ENCODE results near the gene CRIM1.

The CRIM1 gene

GRCh38 chr2:36455788-36456187 is 100.2 kb downstream of the CRIM1 start:
- no peak for DNase-seq (ENCODE audit: low read depth, low spot score)

GRCh38 chr2:36456227-36457175 is 100.9 kb downstream of the CRIM1 start:
- DNase-seq (ENCODE audit: low read depth, low spot score), result no peak

- DNase-seq (ENCODE audit: low read depth, low spot score), result no peak
Measured at GRCh38 chr2:36458106-36458505, 102.5 kb downstream of the CRIM1 start.

GRCh38 chr2:36459725-36460137 is 104.2 kb downstream of the CRIM1 start:
- no peak for DNase-seq (ENCODE audit: low read depth, low spot score)

GRCh38 chr2:36461039-36461681 is 105.6 kb downstream of the CRIM1 start:
- DNase-seq (ENCODE audit: low read depth, low spot score), result no peak

- DNase-seq (ENCODE audit: low read depth, low spot score), result no peak
Measured at GRCh38 chr2:36462311-36462935, 106.8 kb downstream of the CRIM1 start.

- no peak for DNase-seq (ENCODE audit: low read depth, low spot score)
Measured at GRCh38 chr2:36463365-36463764, 107.8 kb downstream of the CRIM1 start.

- no peak for DNase-seq (ENCODE audit: low read depth, low spot score)
Measured at GRCh38 chr2:36464006-36464721, 108.6 kb downstream of the CRIM1 start.

GRCh38 chr2:36466135-36466534 is 110.6 kb downstream of the CRIM1 start:
- DNase-seq (ENCODE audit: low read depth, low spot score), result no peak

- no peak for DNase-seq (ENCODE audit: low read depth, low spot score)
Measured at GRCh38 chr2:36468463-36469105, 113.0 kb downstream of the CRIM1 start.

GRCh38 chr2:36469106-36469477 is 113.5 kb downstream of the CRIM1 start:
- DNase-seq (ENCODE audit: low read depth, low spot score), result no peak

- DNase-seq (ENCODE audit: low read depth, low spot score), result no peak
Measured at GRCh38 chr2:36469710-36470109, 114.1 kb downstream of the CRIM1 start.

GRCh38 chr2:36473230-36473629 is 117.7 kb downstream of the CRIM1 start:
- DNase-seq (ENCODE audit: low read depth, low spot score), result no peak

GRCh38 chr2:36476411-36476810 is 120.8 kb downstream of the CRIM1 start:
- DNase-seq (ENCODE audit: low read depth, low spot score), result no peak

- no peak for DNase-seq (ENCODE audit: low read depth, low spot score)
Measured at GRCh38 chr2:36477315-36477714, 121.7 kb downstream of the CRIM1 start.

GRCh38 chr2:36477746-36478145 is 122.2 kb downstream of the CRIM1 start:
- DNase-seq (ENCODE audit: low read depth, low spot score), result no peak

- DNase-seq (ENCODE audit: low read depth, low spot score), result no peak
Measured at GRCh38 chr2:36478332-36478738, 122.8 kb downstream of the CRIM1 start.

- DNase-seq (ENCODE audit: low read depth, low spot score), result no peak
Measured at GRCh38 chr2:36478999-36479398, 123.4 kb downstream of the CRIM1 start.

- no peak for DNase-seq (ENCODE audit: low read depth, low spot score)
Measured at GRCh38 chr2:36479406-36479805, 123.8 kb downstream of the CRIM1 start.

- no peak for DNase-seq (ENCODE audit: low read depth, low spot score)
Measured at GRCh38 chr2:36480028-36480427, 124.5 kb downstream of the CRIM1 start.

GRCh38 chr2:36480636-36481035 is 125.1 kb downstream of the CRIM1 start:
- no peak for DNase-seq (ENCODE audit: low read depth, low spot score)
